A549 treated with Hydrocortisone at 1 μM for 4 hours (cell line): ENCODE data around the gene OR2A1. TPM values are rescaled to one million over a fixed set of nuclear protein-coding genes. Genes with fewer than 3 reads are reported as not detected.

Experiments used
- total RNA-seq: library from RNA; stranded (reverse); fragments of 200-300 nt; extraction: Qiagen RNA extraction; gene quantifications from 5 replicates; pipeline ENCODE4 v1.2.3, GENCODE V29; 2022

Gene OR2A1
- total RNA-seq = not detected in 5 replicates

GRCh38 chr7:144311872-144312469, at the start of gene OR2A1:
Gene OR2A1 (plus strand): TSS chr7:144312419. CDS start chr7:144318125, 5,706 bp downstream.

GRCh38 chr7:144264692-144265091, 47.5 kb upstream of the OR2A1 start, which contains the start of gene OR2A7:
Gene OR2A7 (minus strand): TSS chr7:144264792. CDS start chr7:144259628, 5,164 bp downstream.

GRCh38 chr7:144269188-144269587, 43.0 kb upstream of the OR2A1 start, which contains the start of gene CTAGE8:
Gene CTAGE8 (minus strand): TSS chr7:144269288. CDS start chr7:144269250, 38 bp downstream.

GRCh38 chr7:144355176-144355822, 43.1 kb downstream of the OR2A1 start, which contains the start of gene ARHGEF5:
Gene ARHGEF5 (plus strand): TSS chr7:144355402. CDS start chr7:144362670, 7,268 bp downstream.

Other genes with a start within 250 kb of the OR2A1 start
- not detected in 5 replicates for gene OR2A25, start 242.6 kb upstream of the OR2A1 start, total RNA-seq
- gene OR2A12, start 226.1 kb upstream of the OR2A1 start, total RNA-seq = not detected in 5 replicates
- gene OR2A2, start 202.8 kb upstream of the OR2A1 start, total RNA-seq = not detected in 5 replicates
- gene OR2A14, start 189.2 kb upstream of the OR2A1 start, total RNA-seq = not detected in 5 replicates
- 0.03 TPM in 1 of 5 replicates, not detected in the others for gene CTAGE4, start 129.0 kb upstream of the OR2A1 start, total RNA-seq
- 0.37 to 0.68 TPM (median 0.39 TPM) in 5 replicates for gene ARHGEF35, start 116.6 kb upstream of the OR2A1 start, total RNA-seq
- not detected in 5 replicates for gene OR2A42, start 72.8 kb upstream of the OR2A1 start, total RNA-seq
- gene OR2A7, start 47.6 kb upstream of the OR2A1 start, total RNA-seq = not detected in 5 replicates
- gene CTAGE8, start 43.1 kb upstream of the OR2A1 start, total RNA-seq = not detected in 5 replicates
- gene ARHGEF5, start 43.0 kb downstream of the OR2A1 start, total RNA-seq = 2.5 to 2.9 TPM (median 2.7 TPM) in 5 replicates
- gene NOBOX, start 91.3 kb downstream of the OR2A1 start, total RNA-seq = not detected in 5 replicates